Esophagus muscularis mucosa (tissue), 4 donors: ENCODE measurements around the gene AKAP13.

Experiments
- CTCF ChIP-seq, 3 experiments: fragments of 200-600 bp in 2 of 3; fragments of 450-650 bp in 1 of 3; sonication (generic) in 2 of 3; IDR thresholded peaks; one replicate each; pipeline ENCODE4 v1.5.1; 2017 to 2019; ENCODE audit warnings: antibody characterized with exemption in 3 of 3, mild to moderate bottlenecking in 2 of 3, moderate library complexity in 1 of 3
- EP300 ChIP-seq: sonication (generic); formaldehyde crosslinking; IDR thresholded peaks from one replicate; pipeline ENCODE4 v1.6.1; 2017; ENCODE audit warnings: antibody characterized with exemption
- POLR2A ChIP-seq: fragments of 450-650 bp; IDR thresholded peaks from one replicate; pipeline ENCODE4 v1.6.1; 2017; ENCODE audit warnings: antibody characterized with exemption, moderate library complexity, mild to moderate bottlenecking, low read depth

GRCh38 chr15:85514413-85514812, 134.0 kb downstream of the AKAP13 start:
- TF ChIP-seq CTCF (IDR thresholded peaks at IDR 0.05) (no peak), EP300 (no peak), POLR2A (no peak)
